Measurements from ENCODE around the gene EXTL1. TPM values are rescaled to one million over a fixed set of nuclear protein-coding genes. Genes with fewer than 3 reads are reported as not detected.

EXTL1 gene
- total RNA-seq, 1 experiment from 2014 or later = 0.15 TPM

DNA sequence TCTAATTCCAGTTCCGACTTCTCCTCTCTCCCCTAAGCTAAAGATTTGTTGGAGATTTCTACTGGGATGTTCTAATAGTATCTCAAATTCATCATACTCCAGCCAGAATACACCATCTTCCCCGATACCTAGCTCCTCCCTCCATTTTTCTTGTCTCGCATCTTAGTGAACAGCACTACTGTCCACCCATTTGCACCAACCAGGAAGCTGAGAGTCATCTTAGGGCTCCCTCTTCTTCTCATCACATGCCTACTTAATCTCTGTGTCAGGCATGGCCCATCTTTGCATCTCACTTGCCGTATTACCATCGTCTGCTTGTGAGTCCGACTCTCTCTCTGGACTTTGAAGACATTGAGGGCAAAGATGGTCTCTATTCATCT lies 49.4 kb downstream of the EXTL1 start:
- no peaks in the 10 kb centered on the region for H3K9me3 ChIP-seq (ENCODE audit: control insufficient read depth in 1 of 2, insufficient read depth in 1 of 2, low read depth in 1 of 2, low read length in 2 of 2)
- intact Hi-C loops (cut with micrococcal nuclease) = no loop called here
- H3K27me3 ChIP-seq (ENCODE audit: insufficient read depth, low read length) = no peaks in the 10 kb centered on the region; the same call in 1 of the 2 replicates
- H3K4me3 ChIP-seq (replicated peaks in 1 of 2; ENCODE audit: low read depth in 1 of 2, low read length in 2 of 2) = no peak overlapping the region
- BruUV-seq (replicated peaks) = no TSS peak
- H3K4me2 ChIP-seq (ENCODE audit: low read length) = no peak overlapping the region
- RAD21 ChIA-PET (ENCODE audit: low non-redundant PET in 1 of 2, low total read pairs in 2 of 2, uncharacterized antibody in 2 of 2, unreplicated experiment in 2 of 2) = no interaction called here
- H3K4me1 ChIP-seq (ENCODE audit: control insufficient read depth in 1 of 2, insufficient read depth in 2 of 2, low read length in 2 of 2) = peaks cover 4 to 6% of the 10 kb centered on the region in 2 experiments; a peak in 2 of 4 replicates
- H3K9ac ChIP-seq (ENCODE audit: low read length) = no peak overlapping the region
- no peaks in the 10 kb centered on the region for H3K79me2 ChIP-seq (ENCODE audit: insufficient read depth, low read length)
- DNase-seq (ENCODE audit: low read depth, low spot score) (no peak), ATAC-seq (no peak)
- no peaks in the 10 kb centered on the region for H4K20me1 ChIP-seq (ENCODE audit: insufficient read depth)
- no peak overlapping the region for H2AFZ ChIP-seq (ENCODE audit: low read depth, low read length, poor library complexity, severe bottlenecking)
- no peak overlapping the region for H3K27ac ChIP-seq (ENCODE audit: low read depth, low read length)
- POLR2A ChIA-PET = no interaction called here
- H3K36me3 ChIP-seq (ENCODE audit: control insufficient read depth in 1 of 2, insufficient read depth in 2 of 2, low read length in 2 of 2) = no peaks in the 10 kb centered on the region
- CTCF ChIA-PET = no interaction called here
- H3K9me2 ChIP-seq (ENCODE audit: insufficient read depth) = no peaks in the 10 kb centered on the region
- TF ChIP-seq ZFX (IDR thresholded peaks at IDR 0.05) (no peak), TCF7L2 (IDR thresholded peaks at IDR 0.05; ENCODE audit: borderline replicate concordance, extremely low read depth, insufficient read depth, insufficient read length) (no peak), ELF1 (IDR thresholded peaks at IDR 0.05; ENCODE audit: borderline replicate concordance, low read depth) (no peak), RAD21 (IDR thresholded peaks at IDR 0.05; ENCODE audit: low read depth) (no peak), ZNF274 (IDR thresholded peaks at IDR 0.05; ENCODE audit: low read depth, low read length) (no peak), SRF (IDR thresholded peaks at IDR 0.05; ENCODE audit: low read depth) (no peak), CBX3 (IDR thresholded peaks at IDR 0.05; ENCODE audit: low read depth) (no peak), POLR2A (IDR thresholded peaks at IDR 0.05; ENCODE audit: borderline replicate concordance, extremely low read depth, insufficient read depth, insufficient read length) (no peak), CEBPB (IDR thresholded peaks at IDR 0.05; ENCODE audit: low read depth) (no peak), YY1 (IDR thresholded peaks at IDR 0.05; ENCODE audit: extremely low read depth, insufficient replicate concordance, low read depth, low read length) (no peak), JUND (IDR thresholded peaks at IDR 0.05) (no peak), SP1 (IDR thresholded peaks at IDR 0.05; ENCODE audit: low read depth) (no peak), FOSL1 (IDR thresholded peaks at IDR 0.05; ENCODE audit: low read depth) (no peak), EZH2phosphoT487 (IDR thresholded peaks at IDR 0.05; ENCODE audit: borderline replicate concordance) (no peak), EGR1 (IDR thresholded peaks at IDR 0.05; ENCODE audit: low read depth) (no peak), MAX (IDR thresholded peaks at IDR 0.05) (no peak), EZH2 (IDR thresholded peaks at IDR 0.05) (no peak)
- TF ChIP-seq, protein P1, sequence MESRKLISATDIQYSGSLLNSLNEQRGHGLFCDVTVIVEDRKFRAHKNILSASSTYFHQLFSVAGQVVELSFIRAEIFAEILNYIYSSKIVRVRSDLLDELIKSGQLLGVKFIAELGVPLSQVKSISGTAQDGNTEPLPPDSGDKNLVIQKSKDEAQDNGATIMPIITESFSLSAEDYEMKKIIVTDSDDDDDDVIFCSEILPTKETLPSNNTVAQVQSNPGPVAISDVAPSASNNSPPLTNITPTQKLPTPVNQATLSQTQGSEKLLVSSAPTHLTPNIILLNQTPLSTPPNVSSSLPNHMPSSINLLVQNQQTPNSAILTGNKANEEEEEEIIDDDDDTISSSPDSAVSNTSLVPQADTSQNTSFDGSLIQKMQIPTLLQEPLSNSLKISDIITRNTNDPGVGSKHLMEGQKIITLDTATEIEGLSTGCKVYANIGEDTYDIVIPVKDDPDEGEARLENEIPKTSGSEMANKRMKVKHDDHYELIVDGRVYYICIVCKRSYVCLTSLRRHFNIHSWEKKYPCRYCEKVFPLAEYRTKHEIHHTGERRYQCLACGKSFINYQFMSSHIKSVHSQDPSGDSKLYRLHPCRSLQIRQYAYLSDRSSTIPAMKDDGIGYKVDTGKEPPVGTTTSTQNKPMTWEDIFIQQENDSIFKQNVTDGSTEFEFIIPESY (IDR thresholded peaks at IDR 0.05; ENCODE audit: extremely low read depth, insufficient replicate concordance, low read length) = no peak
- TF ChIP-seq, protein P2, sequence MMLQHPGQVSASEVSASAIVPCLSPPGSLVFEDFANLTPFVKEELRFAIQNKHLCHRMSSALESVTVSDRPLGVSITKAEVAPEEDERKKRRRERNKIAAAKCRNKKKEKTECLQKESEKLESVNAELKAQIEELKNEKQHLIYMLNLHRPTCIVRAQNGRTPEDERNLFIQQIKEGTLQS (IDR thresholded peaks at IDR 0.05) = no peak
- TF ChIP-seq, protein P3, sequence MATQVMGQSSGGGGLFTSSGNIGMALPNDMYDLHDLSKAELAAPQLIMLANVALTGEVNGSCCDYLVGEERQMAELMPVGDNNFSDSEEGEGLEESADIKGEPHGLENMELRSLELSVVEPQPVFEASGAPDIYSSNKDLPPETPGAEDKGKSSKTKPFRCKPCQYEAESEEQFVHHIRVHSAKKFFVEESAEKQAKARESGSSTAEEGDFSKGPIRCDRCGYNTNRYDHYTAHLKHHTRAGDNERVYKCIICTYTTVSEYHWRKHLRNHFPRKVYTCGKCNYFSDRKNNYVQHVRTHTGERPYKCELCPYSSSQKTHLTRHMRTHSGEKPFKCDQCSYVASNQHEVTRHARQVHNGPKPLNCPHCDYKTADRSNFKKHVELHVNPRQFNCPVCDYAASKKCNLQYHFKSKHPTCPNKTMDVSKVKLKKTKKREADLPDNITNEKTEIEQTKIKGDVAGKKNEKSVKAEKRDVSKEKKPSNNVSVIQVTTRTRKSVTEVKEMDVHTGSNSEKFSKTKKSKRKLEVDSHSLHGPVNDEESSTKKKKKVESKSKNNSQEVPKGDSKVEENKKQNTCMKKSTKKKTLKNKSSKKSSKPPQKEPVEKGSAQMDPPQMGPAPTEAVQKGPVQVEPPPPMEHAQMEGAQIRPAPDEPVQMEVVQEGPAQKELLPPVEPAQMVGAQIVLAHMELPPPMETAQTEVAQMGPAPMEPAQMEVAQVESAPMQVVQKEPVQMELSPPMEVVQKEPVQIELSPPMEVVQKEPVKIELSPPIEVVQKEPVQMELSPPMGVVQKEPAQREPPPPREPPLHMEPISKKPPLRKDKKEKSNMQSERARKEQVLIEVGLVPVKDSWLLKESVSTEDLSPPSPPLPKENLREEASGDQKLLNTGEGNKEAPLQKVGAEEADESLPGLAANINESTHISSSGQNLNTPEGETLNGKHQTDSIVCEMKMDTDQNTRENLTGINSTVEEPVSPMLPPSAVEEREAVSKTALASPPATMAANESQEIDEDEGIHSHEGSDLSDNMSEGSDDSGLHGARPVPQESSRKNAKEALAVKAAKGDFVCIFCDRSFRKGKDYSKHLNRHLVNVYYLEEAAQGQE (IDR thresholded peaks at IDR 0.05; ENCODE audit: low read depth) = no peak
